GM23338 (cell line): Measurements from ENCODE around the gene ZC3H6. TPM values are rescaled to one million over a fixed set of nuclear protein-coding genes. Genes with fewer than 3 reads are reported as not detected.

Experiments used
- ATAC-seq: fragments of 200-7000 bp; cut with Tn5 transposase; 3 replicates; pipeline ENCODE4 v1.9.1; 2020
- DNase-seq: peaks from one replicate; pipeline ENCODE4 v3.0.0-alpha.2; 2015; ENCODE audit warnings: low spot score
- H2AFZ ChIP-seq: fragments of 200-600 bp; sonication (generic); 2 replicates; pipeline ENCODE4 v1.8.0; 2016; ENCODE audit warnings: antibody characterized with exemption, mild to moderate bottlenecking, moderate library complexity
- H3F3A ChIP-seq: fragments of 200-600 bp; sonication (generic); replicated peaks from 2 replicates; pipeline ENCODE4 v1.8.0; 2017; ENCODE audit warnings: antibody characterized with exemption, mixed run types, low read depth
- H3K27ac ChIP-seq: fragments of 200-600 bp; sonication (generic); 2 replicates; pipeline ENCODE4 v1.6.1; 2016; ENCODE audit warnings: low read depth
- H3K27me3 ChIP-seq: fragments of 200-600 bp; sonication (generic); 2 replicates; pipeline ENCODE4 v1.8.0; 2016; ENCODE audit warnings: mild to moderate bottlenecking, mixed run types, moderate library complexity; ENCODE audit not compliant: insufficient read depth
- H3K36me3 ChIP-seq: fragments of 200-600 bp; sonication (generic); 2 replicates; pipeline ENCODE4 v1.8.0; 2016; ENCODE audit warnings: mild to moderate bottlenecking; ENCODE audit not compliant: insufficient read depth
- H3K4me1 ChIP-seq: fragments of 200-600 bp; sonication (generic); 2 replicates; pipeline ENCODE4 v1.8.0; 2016; ENCODE audit warnings: mild to moderate bottlenecking, moderate library complexity; ENCODE audit not compliant: insufficient read depth
- H3K4me2 ChIP-seq: fragments of 200-600 bp; sonication (generic); 2 replicates; pipeline ENCODE4 v1.7.1; 2017; ENCODE audit warnings: mixed run types
- H3K4me3 ChIP-seq: fragments of 200-600 bp; sonication (generic); 2 replicates; pipeline ENCODE4 v1.6.1; 2016; ENCODE audit warnings: mixed run types
- H3K79me2 ChIP-seq: fragments of 200-600 bp; sonication (generic); replicated peaks from 2 replicates; pipeline ENCODE4 v1.8.0; 2017; ENCODE audit warnings: mild to moderate bottlenecking; ENCODE audit not compliant: insufficient read depth
- H3K9me2 ChIP-seq: fragments of 200-600 bp; sonication (generic); 2 replicates; pipeline ENCODE4 v1.8.0; 2017; ENCODE audit not compliant: insufficient read depth
- H4K20me1 ChIP-seq: fragments of 200-600 bp; sonication (generic); replicated peaks from 2 replicates; pipeline ENCODE4 v1.8.0; 2017; ENCODE audit warnings: mild to moderate bottlenecking; ENCODE audit not compliant: insufficient read depth
- H3K27ac Mint-ChIP-seq: 2 replicates; pipeline ENCODE4 v1.8.0; 2020; ENCODE audit warnings: inconsistent platforms, mild to moderate bottlenecking, moderate library complexity, mixed read lengths
- H3K27me3 Mint-ChIP-seq: 3 replicates; pipeline ENCODE4 v1.8.0; 2022; ENCODE audit warnings: low read depth, mild to moderate bottlenecking, moderate library complexity, mixed read lengths, inconsistent platforms; ENCODE audit not compliant: insufficient read depth, poor library complexity
- H3K36me3 Mint-ChIP-seq: 3 replicates; pipeline ENCODE4 v1.8.0; 2021; ENCODE audit warnings: low read depth, mild to moderate bottlenecking, inconsistent platforms, moderate library complexity, mixed read lengths
- H3K4me1 Mint-ChIP-seq: 3 replicates; pipeline ENCODE4 v1.8.0; 2020; ENCODE audit warnings: mild to moderate bottlenecking, inconsistent platforms, mixed read lengths
- H3K4me3 Mint-ChIP-seq: 3 replicates; pipeline ENCODE4 v1.8.0; 2021; ENCODE audit warnings: moderate library complexity, mild to moderate bottlenecking, inconsistent platforms, mixed read lengths
- H3K9me3 Mint-ChIP-seq: 3 replicates; pipeline ENCODE4 v1.8.0; 2020; ENCODE audit warnings: moderate library complexity, mild to moderate bottlenecking, inconsistent platforms, mixed read lengths
- CREB1 ChIP-seq: fragments of 250-450 bp; sonication (Bioruptor Pico); IDR thresholded peaks from 2 replicates; pipeline ENCODE4 v1.5.0; 2020; ENCODE audit warnings: low read depth, mild to moderate bottlenecking, moderate library complexity
- CTCF ChIP-seq, 2 experiments: fragments of 200-600 bp in 1 of 2; sonication (generic) in 1 of 2; conservative IDR thresholded peaks; 2 replicates each; pipeline versions ENCODE4 v1.5.1 to v1.6.1; 2016 to 2017; ENCODE audit warnings: antibody characterized with exemption in 2 of 2, low read depth in 2 of 2, mild to moderate bottlenecking in 2 of 2, moderate library complexity in 1 of 2
- ETS1 ChIP-seq: IDR thresholded peaks from 2 replicates; pipeline ENCODE4 v1.6.1; 2016; ENCODE audit warnings: antibody characterized with exemption
- EZH2 ChIP-seq: fragments of 200-600 bp; sonication (generic); IDR thresholded peaks from one replicate; pipeline ENCODE4 v1.8.0; 2017; ENCODE audit warnings: antibody characterized with exemption, mild to moderate bottlenecking, low read depth; ENCODE audit not compliant: unreplicated experiment
- EZH2phosphoT487 ChIP-seq: fragments of 200-600 bp; sonication (generic); IDR thresholded peaks from one replicate; pipeline ENCODE4 v1.8.1; 2018; ENCODE audit warnings: antibody characterized with exemption; ENCODE audit not compliant: unreplicated experiment
- JUNB ChIP-seq: IDR thresholded peaks from one replicate; pipeline ENCODE4 v1.6.1; 2016; ENCODE audit warnings: antibody characterized with exemption; ENCODE audit not compliant: unreplicated experiment
- NANOG ChIP-seq: IDR thresholded peaks from 2 replicates; pipeline ENCODE4 v1.6.1; 2016; ENCODE audit warnings: antibody characterized with exemption, borderline replicate concordance
- POLR2AphosphoS5 ChIP-seq: IDR thresholded peaks from 2 replicates; pipeline ENCODE4 v1.6.1; 2016; ENCODE audit warnings: antibody characterized with exemption, low read depth
- REST ChIP-seq: IDR thresholded peaks from one replicate; pipeline ENCODE4 v1.6.1; 2018; ENCODE audit warnings: antibody characterized with exemption; ENCODE audit not compliant: unreplicated experiment
- STAT1 ChIP-seq: IDR thresholded peaks from one replicate; pipeline ENCODE4 v1.6.1; 2016; ENCODE audit warnings: antibody characterized with exemption; ENCODE audit not compliant: unreplicated experiment
- ZNF114 ChIP-seq: fragments of 250-450 bp; sonication (Bioruptor Pico); IDR thresholded peaks from 2 replicates; pipeline ENCODE4 v1.5.0; 2020; ENCODE audit warnings: mild to moderate bottlenecking, moderate library complexity
- ZNF331 ChIP-seq: fragments of 250-450 bp; sonication (Bioruptor Pico); IDR thresholded peaks from 2 replicates; pipeline ENCODE4 v1.5.0; 2020; ENCODE audit warnings: low read depth, mild to moderate bottlenecking, moderate library complexity
- ZNF462 ChIP-seq: fragments of 250-450 bp; sonication (Bioruptor Pico); IDR thresholded peaks from 2 replicates; pipeline ENCODE4 v1.5.0; 2020; ENCODE audit warnings: mild to moderate bottlenecking, moderate library complexity
- polyA plus RNA-seq: library from polyadenylated mRNA; unstranded; fragments of >200 nt; fragmentation: Nextera tagmentation; extraction: Ambion mirVana; gene quantifications from 2 replicates; pipeline ENCODE4 v1.2.1, GENCODE V29; 2016
- total RNA-seq: library from RNA; depleted of rRNA; stranded (reverse); fragments of >200 nt; shearing (Covaris generic); gene quantifications from 2 replicates; pipeline ENCODE4 v1.2.3, GENCODE V29; 2014

Gene ZC3H6
- total and polyA plus RNA-seq, 2 experiments from 2014 or later = 4.9 to 8.0 TPM

GRCh38 chr2:112304298-112304941, 29.0 kb downstream of the ZC3H6 start:
- H3K36me3 Mint-ChIP-seq = peaks cover 6% of the 10 kb centered on the region; the same call in 1 of the 3 replicates
- Histone ChIP-seq H3K4me2 (no peak overlapping the region), H2AFZ (no peak overlapping the region), H3F3A (no peaks in the 10 kb centered on the region), H3K27me3 (no peaks in the 10 kb centered on the region), H3K79me2 (no peaks in the 10 kb centered on the region), H3K36me3 (no peaks in the 10 kb centered on the region), H3K9me2 (no peaks in the 10 kb centered on the region), H4K20me1 (no peaks in the 10 kb centered on the region), H3K4me1 (no peaks in the 10 kb centered on the region), H3K4me3 (no peak overlapping the region), H3K27ac (no peak overlapping the region)
- TF ChIP-seq ZNF462 (CRISPR knock-in tag) (no peak), ZNF331 (CRISPR knock-in tag) (no peak), ZNF114 (CRISPR knock-in tag) (no peak), CREB1 (no peak), EZH2phosphoT487 (no peak), EZH2 (no peak), POLR2AphosphoS5 (no peak), ETS1 (no peak), CTCF (conservative IDR thresholded peaks at IDR 0.05; ENCODE audit: low read depth in 2 of 2) (no peak), JUNB (no peak), REST (no peak), NANOG (no peak), STAT1 (no peak)
- no peak overlapping the region for H3K27ac Mint-ChIP-seq
- H3K9me3 Mint-ChIP-seq = no peaks in the 10 kb centered on the region
- DNase-seq (no peak), ATAC-seq (no peak; the same call in 2 of the 3 replicates)
- H3K27me3 Mint-ChIP-seq = peaks cover 2% of the 10 kb centered on the region
- no peak overlapping the region for H3K4me3 Mint-ChIP-seq
- peaks cover 3% of the 10 kb centered on the region; the same call in 2 of the 3 replicates for H3K4me1 Mint-ChIP-seq
